HG02938 (cell line): Measurements from ENCODE around the gene GULP1.
"Not testable (repeated sequence)": the region's sequence is repeated elsewhere in the genome, so short reads cannot be mapped to it uniquely, and the experiment has no call there.

Experiments used
- ATAC-seq: cut with Tn5 transposase; IDR thresholded peaks from one replicate; pipeline ENCODE4 v1.9.1; 2021; ENCODE audit warnings: mild to moderate bottlenecking, moderate library complexity; ENCODE audit not compliant: unreplicated experiment

Gene GULP1

DNA sequence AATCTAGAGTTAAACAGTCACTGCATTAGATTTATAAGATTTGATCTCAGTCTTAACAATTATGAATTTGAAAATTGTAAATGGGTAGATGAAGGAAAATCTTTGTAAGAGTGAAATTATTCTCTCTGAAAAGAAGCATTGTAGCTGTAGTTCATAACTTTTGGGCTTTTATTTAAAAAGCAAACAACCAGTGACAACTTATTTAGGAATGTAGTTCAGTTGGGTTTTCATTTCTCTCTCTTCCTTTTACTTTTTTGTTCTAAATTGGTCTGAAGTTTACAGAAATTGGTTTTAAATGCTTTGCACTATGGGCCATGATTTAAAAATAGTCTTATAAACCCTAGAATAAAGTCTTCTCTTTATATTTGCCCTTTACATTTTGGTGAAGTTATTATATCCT lies 296.6 kb downstream of the GULP1 start:
- no peak for ATAC-seq

DNA sequence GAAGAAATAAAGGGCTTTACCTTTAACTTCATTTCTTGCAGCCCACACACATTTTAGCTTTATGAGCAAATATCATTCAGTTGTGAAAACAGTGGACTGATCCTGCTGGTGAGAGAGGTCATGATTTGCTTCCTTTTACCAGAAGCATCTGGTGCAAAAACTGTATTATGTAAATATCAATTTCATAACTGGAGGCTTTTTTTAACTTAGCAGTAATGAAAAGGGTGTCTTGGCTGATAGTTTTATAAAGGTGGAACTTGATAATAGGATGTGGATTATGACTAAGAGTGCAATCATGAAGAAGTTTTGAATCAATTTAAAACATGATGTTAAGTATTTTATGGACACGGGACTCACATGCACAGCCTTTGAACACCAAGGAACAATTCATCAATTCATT lies 304.4 kb downstream of the GULP1 start:
- ATAC-seq = no peak

DNA sequence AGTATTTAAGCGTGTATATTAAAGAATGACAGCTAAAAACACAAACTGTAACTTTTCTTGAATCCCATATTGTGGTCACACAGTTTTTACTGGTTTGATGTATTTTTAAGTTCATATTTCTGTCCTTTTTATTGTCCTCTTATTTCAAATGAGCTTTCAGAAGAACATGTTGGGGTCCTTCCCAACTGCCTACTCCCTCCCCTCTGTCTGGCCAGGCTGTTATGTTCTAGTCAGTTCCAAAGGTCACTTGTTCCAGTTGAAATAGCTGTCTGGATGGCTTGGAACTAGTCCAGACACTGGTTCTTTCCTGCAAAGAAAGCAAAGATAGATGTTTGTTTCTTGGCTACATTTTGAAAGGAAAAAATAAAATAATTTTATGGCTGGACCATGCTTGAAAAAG lies 306.9 kb downstream of the GULP1 start:
- no peak for ATAC-seq

DNA sequence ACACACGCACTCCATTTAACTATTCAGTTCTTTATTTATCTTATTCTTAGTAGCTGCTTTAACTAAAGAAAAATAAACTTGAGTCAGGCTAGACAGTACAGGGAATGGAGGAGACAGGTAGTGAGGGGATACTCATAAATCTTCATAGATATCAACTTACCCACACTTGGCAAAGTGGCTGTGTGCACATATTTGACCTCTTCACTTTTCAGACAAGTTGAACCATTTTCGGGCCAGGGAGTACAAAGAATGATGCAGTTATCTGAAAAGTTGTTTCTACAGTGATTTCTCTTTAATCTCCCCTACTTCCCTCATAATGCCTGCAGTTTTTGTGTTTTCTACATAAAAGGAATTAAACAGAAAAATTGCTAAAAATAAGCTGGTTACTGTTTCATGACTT lies 307.5 kb downstream of the GULP1 start:
- no peak for ATAC-seq

DNA sequence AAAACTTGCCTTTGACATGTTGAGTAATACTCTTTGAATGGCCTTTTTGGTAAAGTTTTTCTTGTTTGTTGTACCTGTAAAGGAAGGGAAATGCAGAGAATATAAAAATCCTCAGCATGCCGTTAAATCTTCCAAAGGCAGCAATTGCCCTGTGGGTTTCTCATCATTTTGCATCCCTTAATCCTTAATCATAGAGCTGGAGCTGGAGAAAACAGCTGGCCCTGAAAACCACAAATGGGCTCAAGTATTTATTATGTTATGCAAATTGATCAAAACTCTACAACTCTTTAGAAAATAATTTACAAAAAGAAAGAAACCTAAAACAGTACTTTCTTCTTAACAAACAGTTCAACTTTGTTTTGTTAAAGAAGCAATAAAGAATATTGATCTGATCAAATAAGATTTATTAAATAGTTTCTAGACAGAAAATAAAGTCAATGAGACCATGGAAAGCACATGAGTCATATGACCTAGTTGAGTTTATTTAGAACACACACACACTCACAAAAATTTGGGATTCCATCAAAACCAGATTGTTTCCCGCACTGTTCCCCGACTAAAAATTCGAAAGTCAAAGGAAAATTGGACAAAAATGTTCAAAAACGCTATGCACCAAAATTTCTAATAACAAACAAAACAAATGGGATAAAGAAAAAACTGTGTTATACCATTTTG lies 309.0 kb downstream of the GULP1 start:
- ATAC-seq = no peak

DNA sequence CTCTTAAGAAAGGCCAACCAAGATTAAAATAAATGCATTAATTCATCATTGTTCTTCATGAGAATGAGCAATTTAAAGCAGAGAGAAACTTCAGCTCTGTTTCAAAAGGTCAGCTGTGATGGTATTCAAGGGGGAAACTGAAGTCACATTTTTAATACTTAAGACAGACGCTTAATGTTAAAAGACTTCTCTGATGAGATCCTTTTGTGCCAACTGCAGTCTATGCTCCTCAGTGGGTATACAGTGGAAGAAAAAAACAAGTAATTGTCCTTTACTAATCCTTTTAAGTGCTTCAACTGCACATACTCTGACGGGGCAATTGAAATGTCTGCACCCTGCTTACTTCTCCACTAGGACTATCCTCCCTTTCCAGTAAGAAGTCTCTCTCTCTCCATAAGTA lies 309.7 kb downstream of the GULP1 start:
- no peak for ATAC-seq

DNA sequence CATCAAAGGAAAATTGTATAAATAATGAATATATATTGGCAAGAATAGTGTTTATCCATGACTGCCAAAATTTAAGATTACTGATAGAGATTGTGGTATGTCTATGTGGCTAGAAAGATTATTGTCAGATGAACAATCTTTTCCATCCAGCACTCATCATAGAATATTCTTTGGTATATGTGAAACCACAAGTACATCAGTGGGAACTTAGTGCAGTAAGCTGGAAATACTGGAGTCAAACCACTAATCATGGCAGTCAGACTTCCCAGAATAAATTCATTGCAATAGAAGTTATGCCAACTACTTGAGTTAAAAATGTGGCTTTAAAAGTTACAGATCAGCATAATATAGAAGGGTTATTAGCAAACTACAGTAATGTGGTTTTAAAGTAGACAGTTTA lies 310.3 kb downstream of the GULP1 start:
- ATAC-seq = no peak

DNA sequence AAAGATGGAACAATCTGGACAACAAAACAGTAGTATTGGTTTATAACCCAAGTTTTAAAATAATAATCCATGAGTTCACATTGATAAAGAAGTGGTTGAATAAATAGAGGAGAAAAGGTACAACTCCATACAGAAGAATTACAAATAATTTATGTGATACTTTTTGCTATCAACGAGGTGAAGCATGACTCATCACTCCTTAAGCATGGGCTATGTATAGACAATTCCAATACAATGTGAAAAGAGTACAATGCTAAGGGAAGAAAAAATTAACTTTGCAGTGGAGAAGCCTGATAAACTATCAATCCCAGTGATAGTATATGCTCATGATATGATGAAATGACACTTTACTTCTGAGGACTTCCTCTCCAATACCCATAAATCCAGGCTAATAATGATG lies 312.9 kb downstream of the GULP1 start:
- no peak for ATAC-seq

DNA sequence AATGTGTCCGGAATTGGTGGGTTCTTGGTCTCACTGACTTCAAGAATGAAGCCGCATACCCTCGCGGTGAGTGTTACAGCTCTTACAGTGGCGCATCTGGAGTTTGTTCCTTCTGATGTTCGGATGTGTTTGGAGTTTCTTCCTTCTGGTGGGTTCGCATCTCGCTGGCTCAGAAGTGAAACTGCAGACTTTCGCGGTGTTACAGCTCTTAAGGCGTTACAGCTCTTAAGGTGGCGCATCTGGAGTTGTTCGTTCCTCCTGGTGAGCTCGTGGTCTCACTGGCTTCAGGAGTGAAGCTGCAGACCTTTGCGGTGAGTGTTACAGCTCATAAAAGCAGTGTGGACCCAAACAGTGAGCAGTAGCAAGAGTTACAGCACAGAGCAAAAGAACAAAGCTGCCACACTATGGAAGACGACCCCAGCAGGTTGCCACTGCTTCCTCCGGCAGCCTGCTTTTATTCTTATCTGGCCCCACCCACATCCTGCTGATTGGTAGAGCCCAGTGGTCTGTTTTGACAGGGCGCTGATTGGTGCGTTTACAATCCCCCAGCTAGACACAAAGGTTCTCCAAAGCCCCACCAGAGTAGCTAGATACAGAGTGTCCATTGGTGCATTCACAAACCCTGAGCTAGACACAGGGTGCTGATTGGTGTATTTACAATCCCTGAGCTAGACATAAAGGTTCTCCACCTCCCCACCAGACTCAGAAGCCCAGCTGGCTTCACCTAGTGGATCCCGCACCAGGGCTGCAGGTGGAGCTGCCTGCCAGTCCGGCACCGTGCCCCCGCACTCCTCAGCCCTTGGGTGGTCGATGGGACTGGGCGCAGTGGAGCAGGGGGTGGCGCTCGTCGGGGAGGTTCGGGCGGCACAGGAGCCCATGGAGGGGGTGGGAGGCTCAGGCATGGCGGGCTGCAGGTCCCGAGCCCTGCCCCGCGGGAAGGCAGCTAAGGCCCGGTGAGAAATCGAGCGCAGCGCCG lies 314.2 kb downstream of the GULP1 start:
- ATAC-seq = not testable (repeated sequence)

DNA sequence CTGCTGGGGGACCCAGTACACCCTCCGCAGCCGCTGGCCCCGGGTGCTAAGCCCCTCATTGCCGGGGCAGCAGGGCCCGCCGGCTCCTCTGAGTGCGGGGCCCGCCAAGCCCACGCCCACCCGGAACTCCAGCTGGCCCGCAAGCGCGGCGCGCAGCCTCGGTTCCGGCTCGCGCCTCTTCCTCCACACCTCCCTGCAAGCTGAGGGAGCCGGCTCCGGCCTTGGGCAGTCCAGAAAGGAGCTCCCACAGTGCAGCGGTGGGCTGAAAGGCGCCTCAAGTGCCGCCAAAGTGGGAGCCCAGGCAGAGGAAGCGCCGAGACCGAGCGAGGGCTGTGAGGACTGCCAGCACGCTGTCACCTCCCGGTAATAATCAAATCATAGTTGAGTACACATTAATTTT lies 314.9 kb downstream of the GULP1 start:
- ATAC-seq = not testable (repeated sequence)

DNA sequence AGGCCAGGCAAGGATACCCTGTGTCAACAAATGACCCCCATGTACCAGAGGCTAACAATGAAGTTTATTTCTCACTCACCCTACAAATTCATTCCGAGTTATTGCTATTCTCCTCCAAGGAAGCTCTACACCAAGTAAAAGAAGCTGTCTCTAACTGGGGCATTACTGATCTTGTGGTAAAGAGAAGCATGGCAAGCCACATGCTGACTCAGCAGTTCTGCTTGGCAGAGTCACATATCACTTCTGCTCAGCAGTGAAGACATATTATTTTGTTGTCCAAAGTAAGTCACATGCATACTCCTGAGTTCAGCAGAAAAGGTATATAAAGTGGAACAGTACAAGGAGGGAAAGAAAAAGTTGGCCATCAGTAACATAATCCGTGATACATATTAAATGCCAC lies 315.8 kb downstream of the GULP1 start:
- no peak for ATAC-seq

DNA sequence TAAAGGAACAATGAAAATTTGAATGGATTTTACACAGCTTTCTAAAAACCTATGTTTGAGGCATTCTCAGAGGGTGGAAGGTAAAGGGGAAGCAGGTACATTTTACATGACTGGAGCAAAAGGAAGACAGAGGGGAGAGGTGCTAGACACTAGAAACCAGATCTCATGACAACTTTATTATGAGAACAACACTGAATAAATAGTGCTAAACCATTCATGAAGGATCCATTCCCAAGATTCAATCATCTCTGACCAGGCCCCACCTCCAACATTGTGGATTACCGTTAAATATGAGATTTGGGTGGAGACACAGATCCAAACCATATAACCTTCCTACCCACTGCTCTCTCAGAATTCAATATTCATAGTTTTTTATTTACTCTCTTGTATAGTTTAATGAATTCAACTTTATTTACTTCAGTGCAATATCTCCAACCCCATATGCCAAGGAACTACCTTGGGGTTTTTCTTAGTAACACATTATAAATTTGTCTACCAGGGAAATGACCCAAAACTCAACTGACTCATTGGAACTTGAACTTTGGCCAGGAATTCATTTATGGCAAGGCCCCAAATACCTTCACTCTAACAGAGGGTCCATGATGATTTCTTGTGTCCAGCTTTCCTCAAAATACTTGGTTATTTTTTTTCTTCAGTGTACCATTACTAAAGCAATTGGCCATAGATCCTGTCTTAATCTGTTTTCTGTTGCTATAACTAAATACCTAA lies 317.8 kb downstream of the GULP1 start:
- no peak for ATAC-seq

DNA sequence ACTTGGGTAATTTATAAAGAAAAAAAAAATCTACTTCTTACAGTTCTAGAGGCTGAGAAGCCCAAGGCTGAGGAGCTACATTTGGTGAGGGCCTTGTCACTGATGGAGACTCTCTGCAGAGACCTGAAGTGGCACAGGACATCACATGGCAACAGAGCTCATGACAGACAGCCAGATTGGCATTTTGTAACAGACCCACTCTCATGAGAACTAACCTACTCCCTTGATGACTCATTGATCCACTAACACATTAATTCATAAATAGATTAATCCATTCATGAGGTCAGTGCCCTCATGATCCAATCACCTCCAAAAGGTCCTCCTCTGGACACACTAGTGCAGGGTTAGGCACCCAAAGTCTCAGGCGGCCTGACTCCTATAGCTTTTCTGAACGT lies 318.4 kb downstream of the GULP1 start:
- ATAC-seq = no peak

DNA sequence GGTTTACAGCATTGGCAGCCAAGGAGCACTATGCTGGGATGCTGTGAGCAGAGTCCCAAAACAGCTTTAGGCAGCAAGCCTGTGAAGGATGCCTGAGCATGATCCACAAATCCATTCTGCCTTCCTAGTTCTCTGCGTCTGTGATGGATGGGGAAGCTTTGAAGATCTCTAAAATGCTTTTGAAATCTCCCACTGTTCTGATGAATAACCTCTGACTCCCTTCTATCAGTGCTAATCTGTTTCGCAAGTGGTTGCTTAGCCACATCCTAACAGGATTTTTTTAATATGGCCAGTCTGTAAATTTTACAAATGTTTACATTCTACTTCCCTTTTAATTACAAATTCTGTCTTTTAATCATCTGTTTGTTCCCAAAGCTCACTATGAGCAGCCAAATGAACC lies 319.2 kb downstream of the GULP1 start:
- no peak for ATAC-seq

DNA sequence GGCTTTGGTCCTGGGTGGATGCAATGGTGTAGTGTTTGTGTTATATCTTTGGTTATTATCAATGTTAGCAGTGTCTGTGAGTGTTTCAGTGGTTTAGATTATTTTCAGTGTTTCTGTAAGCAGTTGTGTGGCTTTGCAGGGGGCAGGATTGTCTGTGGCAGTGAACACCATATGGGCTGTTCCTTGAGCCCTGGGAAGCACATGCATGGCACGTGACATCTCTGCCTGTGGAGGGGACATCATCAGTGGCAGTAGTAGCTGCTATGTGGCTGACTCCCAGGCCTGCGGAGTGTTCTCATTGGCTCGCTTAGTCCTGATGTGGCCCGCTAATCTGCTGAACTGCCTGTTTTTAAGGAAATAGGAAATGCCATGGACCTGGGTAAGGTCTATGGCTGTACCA lies 327.5 kb downstream of the GULP1 start:
- ATAC-seq = no peak

DNA sequence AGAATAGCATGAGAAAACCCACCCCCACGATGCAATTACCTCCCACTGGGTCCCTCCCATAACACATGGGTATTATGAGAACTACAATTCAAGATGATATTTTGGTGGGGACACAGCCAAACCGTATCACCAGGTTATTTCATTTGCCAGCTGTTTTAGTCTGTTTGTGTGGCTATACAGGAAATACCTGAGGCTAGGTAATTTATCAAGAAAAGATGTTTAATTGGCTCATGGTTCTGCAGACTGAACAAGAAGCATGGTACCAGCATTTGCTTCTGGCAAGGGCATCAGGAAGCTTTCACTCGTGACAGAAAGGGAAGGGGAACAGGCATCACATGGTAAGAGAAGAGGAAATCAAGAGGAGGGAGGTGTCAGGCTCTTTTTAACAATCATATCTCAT lies 329.2 kb downstream of the GULP1 start:
- ATAC-seq = no peak

DNA sequence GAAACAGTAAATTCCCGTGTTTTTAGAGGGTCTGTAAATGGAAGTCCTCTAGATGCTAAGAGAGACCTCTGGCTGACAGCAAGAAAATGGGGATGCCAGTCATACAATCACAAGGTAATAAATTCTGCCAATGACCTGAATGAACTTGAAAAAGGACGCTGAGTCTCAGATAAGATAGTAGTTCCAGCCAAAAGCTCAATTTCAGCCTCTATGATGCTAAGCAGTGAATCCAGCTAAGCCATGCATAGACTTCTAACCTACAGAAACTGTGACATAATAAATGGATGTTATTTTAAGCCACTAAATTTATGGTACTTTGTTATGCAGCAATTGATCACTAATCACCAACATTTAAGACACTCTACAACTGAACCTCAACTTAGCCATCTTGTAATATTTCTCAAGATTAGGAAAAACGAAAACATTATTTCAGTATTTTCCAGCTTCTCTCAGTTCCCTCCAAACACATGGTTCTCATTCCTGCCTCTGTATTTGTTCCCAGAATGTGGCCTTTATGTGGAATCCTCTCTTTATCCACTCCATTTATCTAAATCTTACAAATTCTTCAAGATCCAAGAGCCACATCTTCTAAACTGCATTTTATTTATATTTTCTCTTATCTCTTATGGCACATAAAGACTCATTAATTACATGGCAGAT lies 331.1 kb downstream of the GULP1 start:
- no peak for ATAC-seq

DNA sequence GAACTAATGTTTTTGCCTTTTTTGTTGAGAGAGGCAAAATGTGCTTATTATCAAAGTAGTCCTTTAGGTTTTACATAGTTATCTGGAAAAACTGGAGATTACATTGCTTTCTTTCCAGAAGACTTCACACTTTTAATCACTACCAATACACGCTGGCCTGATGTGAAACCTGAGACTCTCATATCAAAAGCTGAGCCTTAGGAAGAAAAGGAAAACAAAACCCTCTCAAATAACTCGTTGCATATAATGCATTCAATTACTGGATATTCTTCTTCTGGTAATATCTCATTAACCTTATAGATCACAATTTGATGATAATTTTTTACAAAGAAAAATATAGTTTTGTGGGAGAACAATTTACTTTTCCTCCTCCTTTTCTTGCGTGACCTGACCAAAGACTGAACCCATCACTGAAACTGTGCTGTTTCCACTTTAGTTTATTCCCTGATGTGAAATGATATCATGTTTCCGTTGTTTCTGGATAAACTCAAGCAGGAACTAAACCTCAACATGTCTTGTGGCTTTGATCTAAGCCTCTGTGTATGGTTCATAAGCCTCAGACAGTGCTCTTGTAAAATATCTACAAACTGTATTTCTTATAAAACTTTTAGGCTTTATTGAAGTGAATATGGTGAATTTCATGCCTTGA lies 332.4 kb downstream of the GULP1 start:
- ATAC-seq = no peak

DNA sequence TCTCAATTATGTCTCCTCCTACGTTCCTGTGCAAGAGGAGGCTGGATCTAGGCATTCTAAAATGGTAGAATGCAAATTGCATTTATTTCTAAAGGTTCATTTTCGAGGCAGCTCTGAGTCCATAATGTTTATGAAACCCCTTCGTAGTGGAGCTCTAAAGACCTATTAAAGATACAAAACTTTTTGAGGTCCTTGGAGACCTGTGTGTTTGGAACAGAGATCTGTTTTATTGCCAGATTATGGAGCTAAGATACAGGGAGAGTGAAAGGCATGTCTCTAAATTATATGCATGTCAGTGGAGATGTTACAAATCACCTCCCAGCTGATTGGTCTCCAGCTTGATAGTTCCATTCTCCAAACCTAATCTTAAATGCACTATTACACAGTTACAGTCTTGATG lies 335.8 kb downstream of the GULP1 start:
- no peak for ATAC-seq

DNA sequence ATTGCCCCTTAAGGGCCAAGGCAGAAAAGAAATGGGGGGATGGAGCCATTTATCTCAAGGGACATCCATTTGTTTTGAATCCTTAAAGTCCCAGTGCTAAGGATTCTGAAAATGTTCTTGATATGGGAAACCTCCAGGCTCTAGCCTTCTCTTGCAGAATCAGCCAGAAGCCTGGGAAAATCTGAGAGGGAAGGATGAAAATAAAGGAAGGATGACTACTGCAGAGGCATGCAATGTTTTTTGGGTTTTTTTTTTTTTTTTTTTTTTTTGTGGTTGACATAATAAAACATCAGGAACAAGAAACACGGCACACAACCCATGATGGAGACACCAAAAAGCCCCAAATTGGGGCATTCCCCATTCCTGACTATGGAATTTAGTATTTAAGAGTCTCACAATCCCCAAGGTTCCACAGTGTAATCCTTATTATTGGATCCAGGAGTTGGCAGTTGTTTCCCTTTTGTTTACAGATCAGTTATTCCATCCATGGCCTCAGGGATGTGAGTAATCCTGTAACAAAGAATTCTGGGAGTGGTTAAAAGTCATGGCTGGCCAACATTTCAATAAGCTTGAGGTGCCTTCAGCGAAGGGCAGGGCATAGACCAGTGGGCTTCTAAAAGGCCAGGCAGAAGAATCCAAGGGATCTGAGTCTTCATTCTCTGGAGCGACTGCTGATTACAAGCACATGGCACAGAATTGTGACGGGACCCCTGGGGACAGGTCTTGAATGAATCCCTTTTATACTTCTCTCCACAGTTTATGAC lies 337.5 kb downstream of the GULP1 start:
- no peak for ATAC-seq
